Measurements from ENCODE around the gene KRAS.
"Not testable (repeated sequence)": the region's sequence is repeated elsewhere in the genome, so short reads cannot be mapped to it uniquely, and the experiment has no call there.

The KRAS gene

GRCh38 chr12:25250744-25251730 is at the start of gene KRAS:
Gene KRAS, minus strand, starts transcription at chr12:25250929.
- DNase-seq = peak; percentile 90

- no peak for DNase-seq
These were observed 45.7 kb upstream of the KRAS start for GRCh38 chr12:25296381-25296780.

- DNase-seq = no peak
These were observed 44.6 kb upstream of the KRAS start for GRCh38 chr12:25295361-25295760.

GRCh38 chr12:25293653-25294052 is 42.9 kb upstream of the KRAS start:
- no peak for DNase-seq

- DNase-seq = not testable (repeated sequence)
These were observed 42.1 kb upstream of the KRAS start for GRCh38 chr12:25292810-25293221.

- no peak for DNase-seq
These were observed 36.9 kb upstream of the KRAS start for GRCh38 chr12:25287610-25288009.

GRCh38 chr12:25286837-25287236 is 36.1 kb upstream of the KRAS start:
- DNase-seq = no peak

GRCh38 chr12:25284024-25284423 is 33.3 kb upstream of the KRAS start:
- DNase-seq = no peak

- DNase-seq = no peak
These were observed 32.3 kb upstream of the KRAS start for GRCh38 chr12:25283006-25283405.

- no peak for DNase-seq
These were observed 29.4 kb upstream of the KRAS start for GRCh38 chr12:25280082-25280481.

- DNase-seq = no peak
These were observed 27.5 kb upstream of the KRAS start for GRCh38 chr12:25278269-25278668.

GRCh38 chr12:25276199-25276937 is 25.6 kb upstream of the KRAS start:
- DNase-seq = peak; percentile 40

GRCh38 chr12:25271486-25272098 is 20.9 kb upstream of the KRAS start:
- DNase-seq = no peak

GRCh38 chr12:25269701-25270100 is 19.0 kb upstream of the KRAS start:
- DNase-seq = no peak

GRCh38 chr12:25266497-25266896 is 15.8 kb upstream of the KRAS start:
- DNase-seq = no peak

- DNase-seq = no peak
These were observed 14.1 kb upstream of the KRAS start for GRCh38 chr12:25264862-25265261.

GRCh38 chr12:25264114-25264513 is 13.4 kb upstream of the KRAS start:
- no peak for DNase-seq

GRCh38 chr12:25263594-25263993 is 12.9 kb upstream of the KRAS start:
- DNase-seq = no peak

- DNase-seq = no peak
These were observed 11.8 kb upstream of the KRAS start for GRCh38 chr12:25262389-25263074.

GRCh38 chr12:25257590-25258324 is 7.0 kb upstream of the KRAS start:
- DNase-seq = no peak

- DNase-seq = no peak
These were observed 6.1 kb upstream of the KRAS start for GRCh38 chr12:25256826-25257225.

GRCh38 chr12:25256005-25256404 is 5.3 kb upstream of the KRAS start:
- DNase-seq = no peak

Measured in activated CD4-positive, CD25-positive, alpha-beta regulatory T cell treated with anti-CD3 and anti-CD28 coated beads, Interleukin-2, amount 50 U/mL, for 72 hours (primary cell).